ENCODE data around the gene SLC22A13. TPM values are rescaled to one million over a fixed set of nuclear protein-coding genes. Genes with fewer than 3 reads are reported as not detected.

Gene SLC22A13
- total and polyA plus RNA-seq, 2 donors (not counting 3 experiments of a cell fraction or from before 2014, with no cell fraction given) = 0.11 to 0.53 TPM

GRCh38 chr3:38276917-38277630, 11.5 kb downstream of the SLC22A13 start:
- H3K79me2 ChIP-seq (ENCODE audit: control insufficient read depth, insufficient read depth, low read length) = no peaks in the 10 kb centered on the region
- no peaks in the 10 kb centered on the region for H3K9me3 ChIP-seq (replicated peaks; ENCODE audit: control insufficient read depth, insufficient read depth, low read length)
- H3K9ac ChIP-seq (replicated peaks; ENCODE audit: extremely low read depth, insufficient read depth, low read length) = no peak overlapping the region
- CTCF ChIA-PET = no interaction called here
- H3K36me3 ChIP-seq (ENCODE audit: control insufficient read depth in 2 of 2, extremely low read depth in 1 of 2, insufficient read depth in 2 of 2, low read length in 2 of 2) = no peaks in the 10 kb centered on the region
- TF ChIP-seq CTCF (IDR thresholded peaks at IDR 0.05; ENCODE audit: extremely low read depth in 1 of 2, insufficient read depth in 1 of 2, low read depth in 1 of 2, low read length in 2 of 2) (no peak), POLR2A (IDR thresholded peaks at IDR 0.05; ENCODE audit: low read depth, low read length) (no peak), FOS (IDR thresholded peaks at IDR 0.05; ENCODE audit: borderline replicate concordance, insufficient read depth, low read length) (no peak), MAX (IDR thresholded peaks at IDR 0.05; ENCODE audit: insufficient read depth, insufficient read length) (no peak)
- no peak for FAIRE-seq
- no peaks in the 10 kb centered on the region for H3K4me1 ChIP-seq (ENCODE audit: control insufficient read depth, extremely low read depth, insufficient read depth, low read length)
- dilution Hi-C loops (cut with MboI; ENCODE audit: extremely low pct_ligation_motif_present, low sequenced_read_pairs) (no loop called here), intact Hi-C loops (cut with micrococcal nuclease) (no loop called here)
- H3K27ac ChIP-seq (ENCODE audit: insufficient read depth, low read depth, low read length) = no peak overlapping the region
- H3K27me3 ChIP-seq (ENCODE audit: control insufficient read depth in 2 of 2, insufficient read depth in 2 of 2, low read length in 2 of 2) = no peaks in the 10 kb centered on the region
- no peaks in the 10 kb centered on the region for H3K9me1 ChIP-seq (replicated peaks; ENCODE audit: control insufficient read depth, extremely low read depth, insufficient read depth, low read length)
- POLR2A ChIA-PET = no interaction called here
- H3K4me3 ChIP-seq (replicated peaks in 1 of 3; ENCODE audit: insufficient read depth in 1 of 3, low read depth in 1 of 3, low read length in 3 of 3) = no peak overlapping the region
- H4K20me1 ChIP-seq (replicated peaks; ENCODE audit: control insufficient read depth, extremely low read depth, insufficient read depth, low read length) = no peaks in the 10 kb centered on the region
- no TSS peak for BruUV-seq (replicated peaks)
- H3K4me2 ChIP-seq (ENCODE audit: insufficient read depth, low read length) = no peak overlapping the region
- H2AFZ ChIP-seq (ENCODE audit: low read depth, low read length) = no peak overlapping the region
- DNase-seq (ENCODE audit: low read depth, low spot score) = no peak

GRCh38 chr3:38278841-38279240, 13.2 kb downstream of the SLC22A13 start:
- Histone ChIP-seq H3K9ac (replicated peaks; ENCODE audit: extremely low read depth, insufficient read depth, low read length) (no peak overlapping the region), H3K27me3 (ENCODE audit: control insufficient read depth in 2 of 2, insufficient read depth in 2 of 2, low read length in 2 of 2) (no peaks in the 10 kb centered on the region), H3K4me2 (ENCODE audit: insufficient read depth, low read length) (no peak overlapping the region), H3K9me1 (replicated peaks; ENCODE audit: control insufficient read depth, extremely low read depth, insufficient read depth, low read length) (no peaks in the 10 kb centered on the region), H4K20me1 (replicated peaks; ENCODE audit: control insufficient read depth, extremely low read depth, insufficient read depth, low read length) (no peaks in the 10 kb centered on the region), H3K4me1 (ENCODE audit: control insufficient read depth, extremely low read depth, insufficient read depth, low read length) (no peaks in the 10 kb centered on the region), H3K36me3 (ENCODE audit: control insufficient read depth in 2 of 2, extremely low read depth in 1 of 2, insufficient read depth in 2 of 2, low read length in 2 of 2) (no peaks in the 10 kb centered on the region), H3K4me3 (replicated peaks in 1 of 3; ENCODE audit: insufficient read depth in 1 of 3, low read depth in 1 of 3, low read length in 3 of 3) (no peak overlapping the region), H3K9me3 (replicated peaks; ENCODE audit: control insufficient read depth, insufficient read depth, low read length) (no peaks in the 10 kb centered on the region), H3K27ac (ENCODE audit: insufficient read depth, low read depth, low read length) (no peak overlapping the region), H3K79me2 (ENCODE audit: control insufficient read depth, insufficient read depth, low read length) (no peaks in the 10 kb centered on the region), H2AFZ (ENCODE audit: low read depth, low read length) (no peak overlapping the region)
- CTCF ChIA-PET = interaction anchor here (1.0 kb wide), 1 partner anchor 9 kb away, joined by 3 read pairs; no protein-coding TSS in a partner anchor
- BruUV-seq (replicated peaks) = no TSS peak
- intact Hi-C loops (cut with micrococcal nuclease) = no loop called here
- POLR2A ChIA-PET = no interaction called here
- TF ChIP-seq EZH2 (IDR thresholded peaks at IDR 0.05; ENCODE audit: borderline replicate concordance, low read depth, low read length, severe bottlenecking) = no peak
- no peak for TF ChIP-seq CTCF (IDR thresholded peaks at IDR 0.05; ENCODE audit: extremely low read depth in 1 of 2, insufficient read depth in 1 of 2, low read depth in 1 of 2, low read length in 2 of 2)
- TF ChIP-seq POLR2A (IDR thresholded peaks at IDR 0.05; ENCODE audit: low read depth, low read length) = no peak
- no peak for TF ChIP-seq MYC (IDR thresholded peaks at IDR 0.05; ENCODE audit: low read depth, low read length)
- no peak for TF ChIP-seq FOS (IDR thresholded peaks at IDR 0.05; ENCODE audit: borderline replicate concordance, insufficient read depth, low read length)
- no peak for TF ChIP-seq JUN (IDR thresholded peaks at IDR 0.05; ENCODE audit: borderline replicate concordance, insufficient read depth, insufficient read length, low read depth)
- no peak for TF ChIP-seq POLR2AphosphoS5 (IDR thresholded peaks at IDR 0.05; ENCODE audit: insufficient read depth, low read depth, low read length)
- TF ChIP-seq GATA2 (IDR thresholded peaks at IDR 0.05; ENCODE audit: insufficient read depth, insufficient read length, low read depth, low read length) = no peak
- TF ChIP-seq MAX (IDR thresholded peaks at IDR 0.05; ENCODE audit: insufficient read depth, insufficient read length) = no peak
- dilution Hi-C loops (cut with MboI; ENCODE audit: extremely low pct_ligation_motif_present, low sequenced_read_pairs) = no loop called here
- no peak for DNase-seq (ENCODE audit: low read depth, low spot score)
- no peak for FAIRE-seq

All from endothelial cell of umbilical vein (primary cell).